Measurements from ENCODE around the gene RNASE12.

DNA sequence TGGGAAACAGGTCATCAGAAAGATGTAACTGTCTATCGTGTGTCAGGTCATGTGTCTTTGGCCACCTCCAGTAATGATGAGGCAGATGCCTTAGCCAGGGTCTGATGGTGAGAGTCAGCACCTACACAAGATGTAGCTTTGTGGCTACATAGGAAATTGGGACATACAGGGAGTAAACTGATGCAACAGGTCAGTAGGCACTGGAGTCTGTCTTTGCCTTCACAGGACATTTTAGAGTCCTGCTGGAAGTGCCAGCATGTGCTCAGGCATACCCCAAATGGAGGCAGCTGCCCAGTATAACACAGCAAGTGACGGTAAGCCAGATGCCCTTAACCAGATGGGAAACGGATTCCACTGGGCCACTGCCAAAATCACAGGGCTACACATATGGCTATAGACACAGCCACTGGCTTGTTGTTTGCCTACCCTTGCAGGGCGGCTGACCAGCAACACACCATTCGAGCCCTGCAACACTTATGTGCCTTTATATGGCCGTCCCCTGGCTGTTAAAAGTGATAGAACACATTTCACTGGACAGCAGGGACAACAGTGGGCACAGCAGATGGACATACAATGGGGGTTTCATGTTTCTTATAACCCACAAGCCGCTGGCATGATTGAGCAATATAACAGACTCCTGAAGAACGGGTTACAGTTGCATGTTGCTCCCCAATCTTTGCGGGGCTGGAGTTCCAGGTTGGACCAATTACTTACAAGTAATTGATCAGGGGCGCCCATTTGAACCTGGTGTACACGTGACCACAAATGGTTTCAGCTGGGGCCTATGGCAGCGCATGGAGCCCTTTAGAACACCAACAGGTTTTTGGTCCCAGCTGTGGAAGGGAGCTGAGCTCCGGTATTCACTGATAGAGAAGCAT, 12.9 kb upstream of the RNASE12 start:
- TF ChIP-seq POLR2A (IDR thresholded peaks at IDR 0.05; ENCODE audit: borderline replicate concordance, extremely low read depth, insufficient read depth, insufficient read length), result no peak
- no peak for TF ChIP-seq ATF3 (IDR thresholded peaks at IDR 0.05)
- TF ChIP-seq JUND (IDR thresholded peaks at IDR 0.05), result no peak
- no peak for TF ChIP-seq ZFX (IDR thresholded peaks at IDR 0.05)
- TF ChIP-seq, protein P1, sequence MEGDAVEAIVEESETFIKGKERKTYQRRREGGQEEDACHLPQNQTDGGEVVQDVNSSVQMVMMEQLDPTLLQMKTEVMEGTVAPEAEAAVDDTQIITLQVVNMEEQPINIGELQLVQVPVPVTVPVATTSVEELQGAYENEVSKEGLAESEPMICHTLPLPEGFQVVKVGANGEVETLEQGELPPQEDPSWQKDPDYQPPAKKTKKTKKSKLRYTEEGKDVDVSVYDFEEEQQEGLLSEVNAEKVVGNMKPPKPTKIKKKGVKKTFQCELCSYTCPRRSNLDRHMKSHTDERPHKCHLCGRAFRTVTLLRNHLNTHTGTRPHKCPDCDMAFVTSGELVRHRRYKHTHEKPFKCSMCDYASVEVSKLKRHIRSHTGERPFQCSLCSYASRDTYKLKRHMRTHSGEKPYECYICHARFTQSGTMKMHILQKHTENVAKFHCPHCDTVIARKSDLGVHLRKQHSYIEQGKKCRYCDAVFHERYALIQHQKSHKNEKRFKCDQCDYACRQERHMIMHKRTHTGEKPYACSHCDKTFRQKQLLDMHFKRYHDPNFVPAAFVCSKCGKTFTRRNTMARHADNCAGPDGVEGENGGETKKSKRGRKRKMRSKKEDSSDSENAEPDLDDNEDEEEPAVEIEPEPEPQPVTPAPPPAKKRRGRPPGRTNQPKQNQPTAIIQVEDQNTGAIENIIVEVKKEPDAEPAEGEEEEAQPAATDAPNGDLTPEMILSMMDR (IDR thresholded peaks at IDR 0.05 in 2 of 3, conservative IDR thresholded peaks at IDR 0.05 in 1 of 3; ENCODE audit: borderline replicate concordance in 1 of 3, insufficient read depth in 1 of 3, low read depth in 2 of 3, low read length in 2 of 3), result no peak

Data from HCT116 (cell line).